Measurements from ENCODE around the gene PTPRE. TPM values are rescaled to one million over a fixed set of nuclear protein-coding genes. Genes with fewer than 3 reads are reported as not detected.
"Not testable (repeated sequence)": the region's sequence is repeated elsewhere in the genome, so short reads cannot be mapped to it uniquely, and the experiment has no call there.

Gene PTPRE
- total and polyA plus RNA-seq, 2 donors = 12.3 to 15.2 TPM

- Histone ChIP-seq H3K27me3 (ENCODE audit: control insufficient read depth in 2 of 2, insufficient read depth in 1 of 2, low read length in 1 of 2) (no peaks in the 10 kb centered on the region), H3K36me3 (ENCODE audit: control insufficient read depth in 2 of 2, insufficient read depth in 2 of 2, low read length in 1 of 2) (peaks cover 5 to 14% of the 10 kb centered on the region in 2 donors), H3K9me3 (ENCODE audit: control insufficient read depth in 2 of 2, insufficient read depth in 1 of 2, low read length in 1 of 2) (no peaks in the 10 kb centered on the region), H3K4me3 (ENCODE audit: low read length in 2 of 2) (no peak overlapping the region), H3K27ac (ENCODE audit: low read depth in 1 of 2, low read length in 1 of 2) (no peak overlapping the region), H3K4me1 (ENCODE audit: control insufficient read depth in 2 of 2, insufficient read depth in 2 of 2, low read length in 2 of 2) (peaks cover 6 to 14% of the 10 kb centered on the region in 2 donors)
- 96% methylated on average over 17 of the region's 17 CpGs for WGBS
- DNase-seq (ENCODE audit: low read depth in 6 of 9, low spot score in 9 of 9) = no peak
These were observed 184.8 kb downstream of the PTPRE start for GRCh38 chr10:128091636-128092210.

DNA sequence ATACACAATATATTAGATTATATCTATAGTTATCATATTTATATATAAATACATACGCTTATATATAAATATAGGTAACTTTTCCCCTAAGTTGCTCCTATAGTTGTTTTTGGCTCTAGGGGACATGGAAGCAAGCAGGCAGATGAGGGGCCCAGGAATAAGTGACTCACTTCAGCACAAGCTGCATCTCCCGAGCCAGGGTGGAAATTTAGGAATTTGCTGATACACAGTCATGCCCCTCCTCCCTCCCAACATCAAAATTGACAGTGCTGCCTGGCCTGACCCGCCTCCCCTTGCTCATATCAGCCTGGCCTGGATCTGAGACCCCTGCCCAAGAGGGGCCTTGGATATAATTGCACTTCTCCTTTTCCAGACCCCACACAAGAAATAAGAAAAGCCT is 185.6 kb downstream of the PTPRE start:
- Histone ChIP-seq H3K27ac (ENCODE audit: low read depth in 1 of 2, low read length in 1 of 2) (no peak overlapping the region), H3K4me1 (ENCODE audit: control insufficient read depth in 2 of 2, insufficient read depth in 2 of 2, low read length in 2 of 2) (peaks cover 6 to 16% of the 10 kb centered on the region in 2 donors), H3K4me3 (ENCODE audit: low read length in 2 of 2) (no peak overlapping the region), H3K36me3 (ENCODE audit: control insufficient read depth in 2 of 2, insufficient read depth in 2 of 2, low read length in 1 of 2) (peaks cover 12 to 21% of the 10 kb centered on the region in 2 donors), H3K9me3 (ENCODE audit: control insufficient read depth in 2 of 2, insufficient read depth in 1 of 2, low read length in 1 of 2) (no peaks in the 10 kb centered on the region), H3K27me3 (ENCODE audit: control insufficient read depth in 2 of 2, insufficient read depth in 1 of 2, low read length in 1 of 2) (no peaks in the 10 kb centered on the region)
- no peak for DNase-seq (ENCODE audit: low read depth in 6 of 9, low spot score in 9 of 9)
- over 99% methylated on average over 3 of the region's 3 CpGs for WGBS

- WGBS = 99% methylated on average over 4 of the region's 4 CpGs
- DNase-seq (ENCODE audit: low read depth in 6 of 9, low spot score in 9 of 9); H3K4me3 ChIP-seq (ENCODE audit: low read length in 2 of 2); H3K27me3 ChIP-seq (ENCODE audit: control insufficient read depth in 2 of 2, insufficient read depth in 1 of 2, low read length in 1 of 2); H3K27ac ChIP-seq (ENCODE audit: low read depth in 1 of 2, low read length in 1 of 2); H3K9me3 ChIP-seq (ENCODE audit: control insufficient read depth in 2 of 2, insufficient read depth in 1 of 2, low read length in 1 of 2): not testable (repeated sequence)
- H3K36me3 ChIP-seq (ENCODE audit: control insufficient read depth in 2 of 2, insufficient read depth in 2 of 2, low read length in 1 of 2) = peaks cover 29 to 42% of the 10 kb centered on the region in 2 donors
- peaks cover 6 to 11% of the 10 kb centered on the region in 2 donors for H3K4me1 ChIP-seq (ENCODE audit: control insufficient read depth in 2 of 2, insufficient read depth in 2 of 2, low read length in 2 of 2)
These were observed 187.7 kb downstream of the PTPRE start for GRCh38 chr10:128094596-128094995.

- Histone ChIP-seq H3K9me3 (ENCODE audit: control insufficient read depth in 2 of 2, insufficient read depth in 1 of 2, low read length in 1 of 2) (no peaks in the 10 kb centered on the region), H3K4me1 (ENCODE audit: control insufficient read depth in 2 of 2, insufficient read depth in 2 of 2, low read length in 2 of 2) (peaks cover 6 to 11% of the 10 kb centered on the region in 2 donors), H3K27ac (ENCODE audit: low read depth in 1 of 2, low read length in 1 of 2) (peak overlapping the region in 1 of 2 donors; percentile 79), H3K4me3 (ENCODE audit: low read length in 2 of 2) (no peak overlapping the region), H3K27me3 (ENCODE audit: control insufficient read depth in 2 of 2, insufficient read depth in 1 of 2, low read length in 1 of 2) (no peaks in the 10 kb centered on the region), H3K36me3 (ENCODE audit: control insufficient read depth in 2 of 2, insufficient read depth in 2 of 2, low read length in 1 of 2) (peaks cover 34 to 48% of the 10 kb centered on the region in 2 donors)
- WGBS = 77% methylated on average over 11 of the region's 11 CpGs
- peak in 2 of 9 donors; percentile 21 to 25 for DNase-seq (ENCODE audit: low read depth in 6 of 9, low spot score in 9 of 9)
These were observed 188.3 kb downstream of the PTPRE start for GRCh38 chr10:128095027-128095752.

DNA sequence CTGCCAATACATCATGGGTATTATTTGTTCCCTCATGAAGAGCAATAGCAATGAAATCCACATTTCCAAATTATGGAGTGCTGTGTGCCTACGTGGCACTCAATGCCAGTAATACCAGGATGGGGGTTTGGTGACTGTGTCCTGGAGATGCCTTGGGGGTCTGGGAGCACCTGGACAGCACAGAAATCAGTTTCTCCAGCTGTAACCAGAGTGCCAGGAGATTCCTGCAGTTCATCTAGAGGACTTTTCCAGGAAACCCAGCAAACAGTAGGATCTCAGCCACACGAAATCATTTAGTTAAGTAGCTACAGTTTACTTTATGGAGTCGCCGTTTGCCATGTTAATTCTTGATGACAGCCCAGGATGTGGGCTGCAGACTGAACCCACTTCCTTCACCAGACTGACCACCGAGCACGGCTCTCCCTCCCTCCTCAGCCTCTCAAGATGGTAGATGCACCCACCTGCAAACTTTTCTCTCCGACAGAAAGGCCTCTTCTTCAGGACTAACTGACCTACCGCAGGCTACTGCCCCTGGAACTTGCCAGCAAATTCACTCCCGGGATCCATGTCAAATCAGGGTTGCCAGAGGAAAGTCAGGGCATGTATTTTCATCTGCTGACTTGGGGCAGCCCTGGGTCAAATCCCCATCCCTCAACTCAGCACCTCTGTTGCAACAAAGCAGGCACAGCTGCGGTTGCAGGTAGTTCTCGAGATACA is 189.0 kb downstream of the PTPRE start:
- no peaks in the 10 kb centered on the region for H3K27me3 ChIP-seq (ENCODE audit: control insufficient read depth in 2 of 2, insufficient read depth in 1 of 2, low read length in 1 of 2)
- H3K4me3 ChIP-seq (ENCODE audit: low read length in 2 of 2) = no peak overlapping the region
- DNase-seq (ENCODE audit: low read depth in 6 of 9, low spot score in 9 of 9) = no peak
- WGBS = 59% methylated on average over 11 of the region's 11 CpGs
- peaks cover 35 to 54% of the 10 kb centered on the region in 2 donors for H3K36me3 ChIP-seq (ENCODE audit: control insufficient read depth in 2 of 2, insufficient read depth in 2 of 2, low read length in 1 of 2)
- peaks cover 6 to 11% of the 10 kb centered on the region in 2 donors for H3K4me1 ChIP-seq (ENCODE audit: control insufficient read depth in 2 of 2, insufficient read depth in 2 of 2, low read length in 2 of 2)
- H3K27ac ChIP-seq (ENCODE audit: low read depth in 1 of 2, low read length in 1 of 2) = peak overlapping the region in 1 of 2 donors; percentile 75
- H3K9me3 ChIP-seq (ENCODE audit: control insufficient read depth in 2 of 2, insufficient read depth in 1 of 2, low read length in 1 of 2) = no peaks in the 10 kb centered on the region

DNA sequence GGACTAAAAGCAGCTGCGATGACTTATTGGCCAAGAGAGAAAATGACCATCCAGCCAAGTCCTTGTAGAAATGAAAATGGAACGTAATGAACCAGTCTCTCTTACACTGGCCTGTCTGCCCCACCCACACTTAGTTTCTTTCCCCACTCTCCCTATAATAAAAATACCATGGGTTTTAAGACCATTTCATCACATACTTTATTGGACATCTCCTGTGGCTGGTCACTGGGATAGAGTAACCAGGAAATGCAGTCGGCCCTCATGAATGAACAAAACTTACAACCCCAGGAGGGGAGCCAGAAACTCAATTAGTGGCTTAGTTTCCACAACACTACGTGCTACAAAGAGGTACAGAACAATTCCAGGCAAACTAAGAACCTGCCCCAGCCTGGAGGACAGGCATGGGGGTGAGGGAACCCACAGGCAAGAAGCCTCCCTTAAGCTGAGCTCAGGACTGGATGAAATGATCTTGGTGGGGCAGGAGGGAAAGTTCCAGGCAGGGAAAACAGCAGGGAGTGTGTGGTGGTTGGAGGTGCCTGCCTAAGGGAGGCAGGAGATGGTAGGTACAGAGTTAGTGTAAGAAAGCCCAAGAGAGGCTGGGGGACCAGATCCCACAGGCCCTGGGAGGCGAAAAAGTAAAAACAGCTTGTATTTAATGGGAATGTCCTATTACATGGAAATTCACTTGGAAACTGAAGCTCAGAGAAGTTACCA is 189.7 kb downstream of the PTPRE start:
- Histone ChIP-seq H3K9me3 (ENCODE audit: control insufficient read depth in 2 of 2, insufficient read depth in 1 of 2, low read length in 1 of 2) (no peaks in the 10 kb centered on the region), H3K4me3 (ENCODE audit: low read length in 2 of 2) (no peak overlapping the region), H3K27me3 (ENCODE audit: control insufficient read depth in 2 of 2, insufficient read depth in 1 of 2, low read length in 1 of 2) (no peaks in the 10 kb centered on the region), H3K4me1 (ENCODE audit: control insufficient read depth in 2 of 2, insufficient read depth in 2 of 2, low read length in 2 of 2) (peaks cover 6 to 11% of the 10 kb centered on the region in 2 donors), H3K36me3 (ENCODE audit: control insufficient read depth in 2 of 2, insufficient read depth in 2 of 2, low read length in 1 of 2) (peaks cover 40 to 61% of the 10 kb centered on the region in 2 donors), H3K27ac (ENCODE audit: low read depth in 1 of 2, low read length in 1 of 2) (no peak overlapping the region)
- DNase-seq (ENCODE audit: low read depth in 6 of 9, low spot score in 9 of 9) = no peak
- WGBS = 95% methylated on average over 5 of the region's 5 CpGs

GRCh38 chr10:128097783-128098182 is 190.9 kb downstream of the PTPRE start:
- Histone ChIP-seq H3K36me3 (ENCODE audit: control insufficient read depth in 2 of 2, insufficient read depth in 2 of 2, low read length in 1 of 2) (peaks cover 45 to 71% of the 10 kb centered on the region in 2 donors), H3K4me1 (ENCODE audit: control insufficient read depth in 2 of 2, insufficient read depth in 2 of 2, low read length in 2 of 2) (peaks cover 6 to 14% of the 10 kb centered on the region in 2 donors), H3K27me3 (ENCODE audit: control insufficient read depth in 2 of 2, insufficient read depth in 1 of 2, low read length in 1 of 2) (no peaks in the 10 kb centered on the region), H3K9me3 (ENCODE audit: control insufficient read depth in 2 of 2, insufficient read depth in 1 of 2, low read length in 1 of 2) (no peaks in the 10 kb centered on the region), H3K27ac (ENCODE audit: low read depth in 1 of 2, low read length in 1 of 2) (no peak overlapping the region), H3K4me3 (ENCODE audit: low read length in 2 of 2) (no peak overlapping the region)
- WGBS = 97% methylated on average over 8 of the region's 8 CpGs
- no peak for DNase-seq (ENCODE audit: low read depth in 6 of 9, low spot score in 9 of 9)

DNA sequence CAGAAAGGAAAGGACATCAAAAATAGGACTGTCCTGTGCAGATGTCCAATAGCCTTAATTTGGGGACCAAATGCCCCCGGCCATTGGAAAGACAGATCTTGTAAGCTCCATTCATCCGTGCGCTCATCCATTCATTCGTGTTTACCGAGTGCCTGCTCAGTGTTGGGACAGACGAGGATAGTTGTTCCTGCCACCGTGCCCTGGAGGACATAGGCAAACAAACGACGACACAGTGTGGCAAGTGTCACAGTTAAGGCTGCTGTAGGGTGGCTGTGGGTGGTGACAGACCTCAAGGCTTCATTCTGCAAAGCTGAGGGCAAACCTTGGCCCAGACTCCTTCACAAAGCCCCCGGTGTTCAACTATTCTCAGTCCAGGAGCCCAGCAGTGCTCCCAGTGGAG is 191.7 kb downstream of the PTPRE start:
- Histone ChIP-seq H3K36me3 (ENCODE audit: control insufficient read depth in 2 of 2, insufficient read depth in 2 of 2, low read length in 1 of 2) (peaks cover 53 to 78% of the 10 kb centered on the region in 2 donors), H3K27ac (ENCODE audit: low read depth in 1 of 2, low read length in 1 of 2) (peak overlapping the region in 1 of 2 donors; percentile 2), H3K27me3 (ENCODE audit: control insufficient read depth in 2 of 2, insufficient read depth in 1 of 2, low read length in 1 of 2) (no peaks in the 10 kb centered on the region), H3K4me3 (ENCODE audit: low read length in 2 of 2) (no peak overlapping the region), H3K4me1 (ENCODE audit: control insufficient read depth in 2 of 2, insufficient read depth in 2 of 2, low read length in 2 of 2) (peaks cover 10 to 19% of the 10 kb centered on the region in 2 donors), H3K9me3 (ENCODE audit: control insufficient read depth in 2 of 2, insufficient read depth in 1 of 2, low read length in 1 of 2) (no peaks in the 10 kb centered on the region)
- 93% methylated on average over 10 of the region's 10 CpGs for WGBS
- DNase-seq (ENCODE audit: low read depth in 6 of 9, low spot score in 9 of 9) = no peak

Measured in thymus (tissue), 11 donors.